Stimulated activated CD4-positive, alpha-beta T cell treated with anti-CD3 and anti-CD28 coated beads, Interleukin-1b, Interleukin-23, amount 100 ng/mL, for 24 hours (primary cell): ENCODE data around the gene PLAAT4.
A peak's percentile ranks its signal among the peaks of the same experiment; 100 is the strongest.
"Not testable (repeated sequence)": the region's sequence is repeated elsewhere in the genome, so short reads cannot be mapped to it uniquely, and the experiment has no call there.

ENCODE experiments used
- DNase-seq, 4 experiments: peaks; one replicate each; pipeline ENCODE4 v3.0.0-alpha.2; 2020; ENCODE audit warnings: low read depth in 4 of 4, low spot score in 1 of 4

The PLAAT4 gene

GRCh38 chr11:63567044-63567840, 30.6 kb downstream of the PLAAT4 start:
- peak; percentile 21 to 45 (median 33) for DNase-seq

DNA sequence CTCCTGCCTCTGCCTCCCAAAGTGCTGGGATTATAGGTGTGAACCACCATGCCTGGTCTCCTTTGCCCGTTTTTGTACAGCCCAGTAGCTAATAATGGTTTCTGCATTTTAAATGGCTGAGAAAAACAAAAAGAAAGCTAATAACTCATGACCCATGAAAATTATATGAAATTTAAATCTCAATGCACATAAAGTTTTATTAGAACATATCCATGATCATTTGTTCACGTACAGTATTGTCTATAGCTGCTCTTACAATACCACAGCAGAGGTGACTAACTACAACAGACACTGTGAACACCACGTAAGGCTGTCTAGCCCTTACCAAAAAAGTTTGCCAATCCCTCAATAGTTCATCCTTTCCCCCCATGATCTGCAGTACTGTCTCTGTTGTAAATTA, 33.0 kb downstream of the PLAAT4 start:
- DNase-seq: no peak

DNA sequence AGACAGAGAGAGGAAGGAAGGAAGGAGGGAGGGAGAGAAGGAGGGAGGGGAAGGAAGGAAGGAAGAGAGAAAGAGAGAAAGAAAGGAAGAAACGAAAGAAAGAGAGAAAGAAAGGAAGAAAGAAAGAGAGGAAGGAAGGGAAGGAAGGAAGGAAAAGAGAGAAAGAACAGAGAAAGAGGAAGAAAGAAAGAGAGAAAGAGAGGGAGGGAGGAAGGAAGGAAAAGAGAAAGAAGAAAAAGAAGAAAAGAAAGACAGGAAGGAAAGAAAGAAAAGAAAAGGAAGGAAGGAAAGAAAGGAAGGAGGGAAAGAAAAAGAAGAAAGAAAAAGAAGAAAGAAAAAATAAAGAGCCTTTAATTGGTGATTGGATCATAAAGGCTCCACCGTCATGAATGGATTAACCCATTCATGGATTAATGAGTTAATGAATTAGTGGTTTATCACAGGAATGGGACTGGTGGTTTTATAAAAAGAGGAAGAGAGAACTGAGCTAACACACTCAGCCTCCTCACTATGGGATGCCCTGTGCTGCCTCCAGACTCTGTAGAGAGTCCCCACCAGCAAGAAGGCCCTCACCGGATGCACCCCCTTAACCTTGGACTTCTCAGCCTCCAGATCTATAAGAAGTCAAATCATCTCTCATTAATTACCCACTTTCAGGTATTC, 35.5 kb downstream of the PLAAT4 start:
- DNase-seq: no peak

GRCh38 chr11:63573881-63574855, 37.6 kb downstream of the PLAAT4 start:
- DNase-seq: no peak

DNA sequence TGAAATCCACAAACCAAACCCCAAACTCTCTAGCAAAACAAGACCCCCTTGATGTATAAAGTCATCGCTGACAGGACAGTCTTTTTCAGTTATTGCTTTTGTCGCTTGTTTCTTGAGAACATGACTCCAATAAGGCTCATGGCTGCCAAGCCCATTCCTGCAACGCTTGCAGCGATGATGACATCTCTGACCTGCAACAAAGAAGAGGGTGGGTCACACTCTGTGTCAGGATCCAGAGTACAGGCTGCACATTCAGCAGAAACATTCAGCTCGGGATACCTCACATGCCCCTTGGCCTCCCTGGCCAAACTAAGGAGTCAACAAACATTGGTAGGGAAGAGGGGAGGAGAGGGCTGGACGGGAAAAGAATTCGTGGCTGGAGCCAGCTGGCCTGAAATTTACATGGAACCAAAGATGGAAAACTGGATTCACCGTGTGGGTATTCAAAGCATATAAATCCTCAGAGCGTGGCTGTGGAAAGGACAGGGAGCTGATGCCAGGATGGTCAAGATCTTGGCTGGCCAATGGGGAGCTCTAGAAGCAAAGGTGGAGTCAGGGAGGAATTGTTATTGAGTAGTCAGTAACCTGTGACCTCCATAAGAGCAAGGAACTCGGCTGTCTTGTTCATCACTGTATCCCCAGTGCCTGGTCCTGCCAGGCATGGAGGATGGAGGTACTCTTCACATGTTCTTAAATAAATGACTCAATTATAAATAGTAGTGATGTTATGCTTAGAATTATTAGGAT, 38.4 kb downstream of the PLAAT4 start:
- no peak for DNase-seq

DNA sequence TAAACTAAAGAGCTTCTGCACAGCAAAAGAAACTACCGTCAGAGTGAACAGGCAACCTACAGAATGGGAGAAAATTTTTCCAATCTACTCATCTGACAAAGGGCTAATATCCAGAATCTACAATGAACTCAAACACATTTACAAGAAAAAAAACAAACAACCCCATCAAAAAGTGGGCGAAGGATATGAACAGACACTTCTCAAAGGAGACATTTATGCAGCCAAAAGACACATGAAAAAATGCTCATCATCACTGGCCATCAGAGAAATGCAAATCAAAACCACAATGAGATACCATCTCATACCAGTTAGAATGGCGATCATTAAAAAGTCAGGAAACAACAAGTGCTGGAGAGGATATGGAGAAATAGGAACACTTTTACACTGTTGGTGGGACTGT, 42.3 kb downstream of the PLAAT4 start:
- not testable (repeated sequence) for DNase-seq

GRCh38 chr11:63581224-63581623, 44.6 kb downstream of the PLAAT4 start:
- DNase-seq: not testable (repeated sequence)

DNA sequence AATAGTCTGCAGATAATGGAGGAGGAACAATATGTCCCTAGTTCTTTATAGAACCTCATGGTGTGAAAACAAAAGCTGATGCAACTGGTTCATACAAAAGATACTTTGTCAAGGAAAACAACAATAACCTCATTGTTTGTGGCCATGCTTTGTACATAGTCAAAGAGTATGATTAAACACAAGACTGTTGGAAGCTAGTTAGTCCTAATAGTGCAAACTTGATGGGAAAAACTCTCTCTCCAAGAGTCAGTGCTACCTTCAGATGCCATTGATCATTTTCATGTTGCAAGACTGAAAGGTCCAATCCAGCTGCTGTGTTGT, 46.7 kb downstream of the PLAAT4 start:
- no peak for DNase-seq

- DNase-seq: no peak
Measured at GRCh38 chr11:63586451-63587166, 50.0 kb downstream of the PLAAT4 start.

GRCh38 chr11:63589000-63589399, 52.4 kb downstream of the PLAAT4 start:
- DNase-seq: no peak

GRCh38 chr11:63590024-63590788, 53.6 kb downstream of the PLAAT4 start:
- DNase-seq: no peak

DNA sequence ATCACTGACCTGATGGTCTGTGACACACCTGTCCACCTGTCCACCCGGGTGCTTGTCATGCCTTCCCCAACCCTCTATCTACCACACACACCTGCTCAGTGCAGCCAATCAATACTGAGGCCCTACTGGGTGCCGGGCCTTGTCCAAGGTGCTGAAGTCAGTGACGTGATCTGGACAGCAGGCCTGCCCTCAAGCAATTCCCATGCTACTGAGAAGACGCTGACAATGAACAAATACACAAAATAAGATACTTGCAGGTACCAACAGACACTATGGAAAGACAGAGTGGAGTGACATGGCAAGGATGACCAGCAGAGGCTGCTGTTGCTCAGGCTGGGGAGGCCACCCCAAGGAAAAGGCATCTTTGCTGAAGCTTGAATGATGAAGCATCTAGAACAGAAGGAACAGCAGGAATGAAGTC, 56.4 kb downstream of the PLAAT4 start:
- DNase-seq: no peak

DNA sequence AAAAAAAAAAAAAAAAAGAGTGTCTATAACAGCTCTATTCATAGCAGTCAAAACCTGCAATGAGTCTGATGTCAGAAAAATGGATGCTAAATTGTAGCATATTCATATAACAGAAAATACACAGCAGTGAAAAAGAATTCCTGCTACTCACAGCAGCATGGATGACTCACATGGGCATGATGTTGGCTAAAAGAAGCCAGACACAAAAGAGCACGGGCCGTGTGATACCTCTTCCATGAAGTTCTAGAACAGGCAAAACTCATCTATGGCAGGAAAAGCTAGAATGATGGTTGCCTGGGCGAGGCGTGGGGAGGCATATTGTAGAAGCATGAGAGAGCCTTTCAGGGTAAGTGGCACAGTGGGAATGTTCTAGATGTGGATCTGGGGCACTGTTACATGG, 58.7 kb downstream of the PLAAT4 start:
- DNase-seq: no peak
